Keratinocyte (primary cell): ENCODE data around the gene TJP2. TPM values are rescaled to one million over a fixed set of nuclear protein-coding genes. Genes with fewer than 3 reads are reported as not detected.

Source experiments
- DNase-seq: peaks from one replicate; pipeline ENCODE4 v3.0.0-alpha.2; 2011; ENCODE audit warnings: low read depth, missing footprints, low spot score
- FAIRE-seq: peaks from 2 replicates; lab custom pipeline; 2011; peaks lifted over from hg19 to GRCh38; lab: Jason Lieb, UNC
- H2AFZ ChIP-seq: 2 replicates; pipeline ENCODE4 v1.6.0; 2012; ENCODE audit warnings: low read length, control low read depth, inconsistent platforms; ENCODE audit not compliant: control insufficient read depth
- H3K27ac ChIP-seq: 2 replicates; pipeline ENCODE4 v1.5.1; 2011; ENCODE audit warnings: low read length; ENCODE audit not compliant: control insufficient read depth, insufficient read depth
- H3K27me3 ChIP-seq: 3 replicates; pipeline ENCODE4 v1.6.0; 2011; ENCODE audit warnings: low read length; ENCODE audit not compliant: control insufficient read depth, insufficient read depth; ENCODE audit errors: extremely low read depth
- H3K36me3 ChIP-seq, 2 experiments: 2 replicates in 1 of 2; 3 replicates in 1 of 2; pipeline ENCODE4 v1.5.1; 2011; ENCODE audit warnings: low read length in 2 of 2, mild to moderate bottlenecking in 1 of 2; ENCODE audit not compliant: control insufficient read depth in 2 of 2, insufficient read depth in 2 of 2; ENCODE audit errors: extremely low read depth in 1 of 2
- H3K4me1 ChIP-seq: 3 replicates; pipeline ENCODE4 v1.5.1; 2011; ENCODE audit warnings: low read length; ENCODE audit not compliant: control insufficient read depth, insufficient read depth; ENCODE audit errors: extremely low read depth
- H3K4me2 ChIP-seq: 3 replicates; pipeline ENCODE4 v1.6.0; 2011; ENCODE audit warnings: low read depth, low read length; ENCODE audit not compliant: control insufficient read depth, insufficient read depth; ENCODE audit errors: extremely low read depth
- H3K4me3 ChIP-seq, 3 experiments: fragments of 200-600 bp in 1 of 3; sonication (generic) in 1 of 3; 2 replicates in 2 of 3; 3 replicates in 1 of 3; pipeline ENCODE4 v1.5.1; 2011 to 2016; ENCODE audit warnings: low read length in 3 of 3, mild to moderate bottlenecking in 3 of 3, control low read depth in 2 of 3, inconsistent platforms in 1 of 3, low read depth in 1 of 3, mixed read lengths in 1 of 3, mixed run types in 1 of 3, moderate library complexity in 1 of 3; ENCODE audit not compliant: control insufficient read depth in 2 of 3, insufficient read depth in 2 of 3; ENCODE audit errors: extremely low read depth in 1 of 3
- H3K79me2 ChIP-seq: 2 replicates; pipeline ENCODE4 v1.6.0; 2012; ENCODE audit warnings: low read length; ENCODE audit not compliant: control insufficient read depth, insufficient read depth
- H3K9ac ChIP-seq: 3 replicates; pipeline ENCODE4 v1.6.0; 2011; ENCODE audit warnings: low read length; ENCODE audit not compliant: control insufficient read depth, insufficient read depth; ENCODE audit errors: extremely low read depth
- H3K9me1 ChIP-seq: 3 replicates; pipeline ENCODE4 v1.6.0; 2011; ENCODE audit warnings: low read length; ENCODE audit not compliant: control insufficient read depth, insufficient read depth; ENCODE audit errors: extremely low read depth
- H3K9me3 ChIP-seq: 2 replicates; pipeline ENCODE4 v1.5.1; 2012; ENCODE audit warnings: low read depth, low read length; ENCODE audit not compliant: control insufficient read depth
- H4K20me1 ChIP-seq: 3 replicates; pipeline ENCODE4 v1.6.0; 2011; ENCODE audit warnings: low read length; ENCODE audit not compliant: control insufficient read depth, insufficient read depth; ENCODE audit errors: extremely low read depth
- EZH2 ChIP-seq: IDR thresholded peaks from one replicate; pipeline ENCODE4 v1.6.1; 2012; ENCODE audit warnings: inconsistent platforms, mild to moderate bottlenecking, low read length, moderate library complexity
- dilution Hi-C: fragments of 300-500 bp; cut with MboI; formaldehyde crosslinking; loops from one replicate; pipeline ENCODE4 v1.7.0; 2020; ENCODE audit warnings: low sequenced_read_pairs; ENCODE audit not compliant: extremely low pct_ligation_motif_present
- polyA plus RNA-seq, 5 experiments: library from polyadenylated mRNA; depleted of rRNA in 3 of 5; stranded (reverse) in 3 of 5; stranded (forward) in 1 of 5; unstranded in 1 of 5; fragments of >200 nt; gene quantifications; 1 replicate in 1 of 5; 2 replicates in 3 of 5; 3 replicates in 1 of 5; pipeline versions ENCODE4 v1.2.1 to v1.2.3, GENCODE V29; 2011 to 2012; ENCODE audit warnings: missing spikeins in 2 of 5, low read depth in 1 of 5, low replicate concordance in 1 of 5
- TF ChIP-seq, protein P1 (sequence below), 3 experiments: IDR thresholded peaks in 1 of 3; conservative IDR thresholded peaks in 1 of 3; optimal IDR thresholded peaks in 1 of 3; 2 replicates in 2 of 3; 3 replicates in 1 of 3; pipeline versions ENCODE3 to v1.5.1; 2011; ENCODE audit warnings: low read length in 3 of 3, mild to moderate bottlenecking in 3 of 3, moderate library complexity in 2 of 3, control low read depth in 1 of 3, inconsistent platforms in 1 of 3; ENCODE audit not compliant: insufficient read depth in 2 of 3; ENCODE audit errors: extremely low read depth in 1 of 3

Gene TJP2
- polyA plus RNA-seq, 1 donor (not counting 4 experiments of a cell fraction or from before 2014, with no cell fraction given), result 74.8 TPM

- H3K9me1 ChIP-seq, result peaks cover 3% of the 10 kb centered on the region
- DNase-seq (no peak), FAIRE-seq (no peak)
- dilution Hi-C loops, result no loop called here
- H3K27me3 ChIP-seq, result no peaks in the 10 kb centered on the region
- no peak overlapping the region for H3K4me3 ChIP-seq
- H3K9ac ChIP-seq, result no peak overlapping the region
- no peak overlapping the region for H3K4me2 ChIP-seq
- TF ChIP-seq, protein P1, sequence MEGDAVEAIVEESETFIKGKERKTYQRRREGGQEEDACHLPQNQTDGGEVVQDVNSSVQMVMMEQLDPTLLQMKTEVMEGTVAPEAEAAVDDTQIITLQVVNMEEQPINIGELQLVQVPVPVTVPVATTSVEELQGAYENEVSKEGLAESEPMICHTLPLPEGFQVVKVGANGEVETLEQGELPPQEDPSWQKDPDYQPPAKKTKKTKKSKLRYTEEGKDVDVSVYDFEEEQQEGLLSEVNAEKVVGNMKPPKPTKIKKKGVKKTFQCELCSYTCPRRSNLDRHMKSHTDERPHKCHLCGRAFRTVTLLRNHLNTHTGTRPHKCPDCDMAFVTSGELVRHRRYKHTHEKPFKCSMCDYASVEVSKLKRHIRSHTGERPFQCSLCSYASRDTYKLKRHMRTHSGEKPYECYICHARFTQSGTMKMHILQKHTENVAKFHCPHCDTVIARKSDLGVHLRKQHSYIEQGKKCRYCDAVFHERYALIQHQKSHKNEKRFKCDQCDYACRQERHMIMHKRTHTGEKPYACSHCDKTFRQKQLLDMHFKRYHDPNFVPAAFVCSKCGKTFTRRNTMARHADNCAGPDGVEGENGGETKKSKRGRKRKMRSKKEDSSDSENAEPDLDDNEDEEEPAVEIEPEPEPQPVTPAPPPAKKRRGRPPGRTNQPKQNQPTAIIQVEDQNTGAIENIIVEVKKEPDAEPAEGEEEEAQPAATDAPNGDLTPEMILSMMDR (optimal IDR thresholded peaks at IDR 0.05 in 1 of 3, IDR thresholded peaks at IDR 0.05 in 1 of 3, conservative IDR thresholded peaks at IDR 0.05 in 1 of 3; ENCODE audit: extremely low read depth in 1 of 3, insufficient read depth in 2 of 3, low read length in 3 of 3), result no peak
- no peak for TF ChIP-seq EZH2
- H2AFZ ChIP-seq, result no peak overlapping the region
- peaks cover 98% of the 10 kb centered on the region for H3K79me2 ChIP-seq
- no peaks in the 10 kb centered on the region for H3K9me3 ChIP-seq
- no peak overlapping the region for H3K27ac ChIP-seq
- H3K36me3 ChIP-seq, result peaks cover 0 to 13% of the 10 kb centered on the region in 2 experiments
- peaks cover 28% of the 10 kb centered on the region for H3K4me1 ChIP-seq
- no peaks in the 10 kb centered on the region for H4K20me1 ChIP-seq
Measured at GRCh38 chr9:69190863-69191181, 16.7 kb downstream of the TJP2 start.

DNA sequence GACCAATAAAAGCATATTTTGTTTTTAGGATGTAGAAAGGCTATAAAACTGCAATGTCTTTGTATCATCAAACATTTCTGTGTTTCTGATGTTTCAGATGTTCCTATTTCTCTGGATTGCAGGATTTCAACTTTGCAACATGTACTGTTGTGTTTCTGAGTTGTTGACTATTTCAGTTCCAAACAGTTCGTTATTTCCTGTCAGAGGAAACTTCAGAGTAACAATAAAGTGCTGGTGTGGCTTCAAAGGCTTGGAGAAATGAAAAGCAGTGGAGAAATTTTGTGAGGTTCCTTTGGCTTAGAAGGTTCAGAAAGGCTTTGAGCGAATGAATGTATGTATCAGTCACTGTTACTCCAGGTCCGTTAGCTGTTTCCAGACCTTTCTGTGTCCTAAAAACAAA is 17.2 kb downstream of the TJP2 start:
- DNase-seq (no peak), FAIRE-seq (no peak)
- Histone ChIP-seq H3K9me3 (no peaks in the 10 kb centered on the region), H4K20me1 (no peaks in the 10 kb centered on the region), H3K4me3 (no peak overlapping the region), H3K36me3 (peaks cover 0 to 13% of the 10 kb centered on the region in 2 experiments), H3K4me2 (no peak overlapping the region), H3K27ac (no peak overlapping the region), H3K9me1 (peaks cover 3% of the 10 kb centered on the region), H3K27me3 (no peaks in the 10 kb centered on the region), H3K79me2 (peaks cover 98% of the 10 kb centered on the region), H2AFZ (no peak overlapping the region), H3K9ac (no peak overlapping the region), H3K4me1 (peaks cover 25% of the 10 kb centered on the region)
- TF ChIP-seq, protein P1 (optimal IDR thresholded peaks at IDR 0.05 in 1 of 3, IDR thresholded peaks at IDR 0.05 in 1 of 3, conservative IDR thresholded peaks at IDR 0.05 in 1 of 3; ENCODE audit: extremely low read depth in 1 of 3, insufficient read depth in 2 of 3, low read length in 3 of 3), result no peak
- TF ChIP-seq EZH2, result no peak
- dilution Hi-C loops, result no loop called here
